Superior temporal gyrus (tissue), 1 donor: Measurements from ENCODE around the gene IL26.

ENCODE experiments used
- DNase-seq: peaks from one replicate; pipeline ENCODE4 v3.0.0-alpha.2; 2016; ENCODE audit errors: extremely low spot score

The IL26 gene

DNA sequence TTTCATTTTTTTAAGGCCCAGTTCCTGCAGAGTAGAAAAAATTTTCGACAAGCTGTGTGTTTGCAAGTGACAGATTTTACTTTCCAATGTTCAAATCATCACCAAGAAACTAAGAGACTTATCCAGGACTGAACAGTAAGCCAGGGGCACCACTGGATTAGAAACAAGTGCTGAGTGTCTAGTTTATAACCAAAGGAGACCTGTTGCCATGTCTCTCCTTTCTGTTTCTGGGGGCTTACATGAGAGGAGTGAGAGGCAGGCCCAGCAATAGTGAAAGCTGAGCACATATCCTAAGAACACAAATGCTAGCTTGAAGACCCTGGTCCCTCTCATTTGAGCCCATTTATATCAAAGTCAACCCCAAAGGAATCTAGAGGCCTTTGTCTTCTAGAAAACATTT is 69.0 kb downstream of the IL26 start:
- no peak for DNase-seq

GRCh38 chr12:68154779-68155178 is 70.8 kb downstream of the IL26 start:
- no peak for DNase-seq
